Measurements from ENCODE around the gene ATP9B.
"Not testable (repeated sequence)": the region's sequence is repeated elsewhere in the genome, so short reads cannot be mapped to it uniquely, and the experiment has no call there.

The ATP9B gene

DNA sequence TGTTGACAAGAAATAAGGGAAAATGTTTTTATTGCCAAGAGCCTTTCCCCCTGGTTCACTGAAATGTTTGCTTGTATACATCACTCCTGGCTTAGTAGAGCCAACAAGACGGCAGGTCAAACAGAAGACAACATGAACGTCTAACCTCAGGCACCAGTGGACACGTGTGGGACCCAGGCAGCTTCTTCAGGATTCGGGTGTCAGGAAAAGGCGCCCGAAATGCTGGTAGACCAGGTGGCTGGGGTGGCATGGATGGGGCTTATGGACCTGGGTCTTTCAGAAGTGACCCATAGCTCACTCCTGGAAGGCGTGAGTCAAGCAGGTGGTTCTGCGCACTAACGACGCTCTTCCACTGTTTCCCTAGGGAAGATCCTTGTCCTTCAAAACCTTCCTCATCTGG, 303.3 kb downstream of the ATP9B start:
- no peak overlapping the region for H3K27ac ChIP-seq (ENCODE audit: low read depth, low read length)
- no peak overlapping the region for H3K4me3 ChIP-seq (ENCODE audit: low read depth, low read length)
- H3K4me1 ChIP-seq (ENCODE audit: control insufficient read depth, insufficient read depth, low read length, unreplicated experiment), result no peaks in the 10 kb centered on the region
- H2AFZ ChIP-seq (ENCODE audit: low read length, unreplicated experiment), result no peak overlapping the region
- H3K27me3 ChIP-seq (ENCODE audit: insufficient read depth, low read length), result no peaks in the 10 kb centered on the region
- no peaks in the 10 kb centered on the region for H3K36me3 ChIP-seq (ENCODE audit: insufficient read depth, low read length)
- H3K79me2 ChIP-seq (ENCODE audit: control insufficient read depth, insufficient read depth, low read length, unreplicated experiment), result no peaks in the 10 kb centered on the region

- H3K79me2 ChIP-seq (ENCODE audit: control insufficient read depth, insufficient read depth, low read length, unreplicated experiment), result no peaks in the 10 kb centered on the region
- H2AFZ ChIP-seq (ENCODE audit: low read length, unreplicated experiment), result no peak overlapping the region
- H3K27me3 ChIP-seq (ENCODE audit: insufficient read depth, low read length), result no peaks in the 10 kb centered on the region
- no peaks in the 10 kb centered on the region for H3K36me3 ChIP-seq (ENCODE audit: insufficient read depth, low read length)
- H3K4me1 ChIP-seq (ENCODE audit: control insufficient read depth, insufficient read depth, low read length, unreplicated experiment), result no peaks in the 10 kb centered on the region
- no peak overlapping the region for H3K27ac ChIP-seq (ENCODE audit: low read depth, low read length)
- no peak overlapping the region for H3K4me3 ChIP-seq (ENCODE audit: low read depth, low read length)
Measured at GRCh38 chr18:79372991-79373390, 303.8 kb downstream of the ATP9B start.

DNA sequence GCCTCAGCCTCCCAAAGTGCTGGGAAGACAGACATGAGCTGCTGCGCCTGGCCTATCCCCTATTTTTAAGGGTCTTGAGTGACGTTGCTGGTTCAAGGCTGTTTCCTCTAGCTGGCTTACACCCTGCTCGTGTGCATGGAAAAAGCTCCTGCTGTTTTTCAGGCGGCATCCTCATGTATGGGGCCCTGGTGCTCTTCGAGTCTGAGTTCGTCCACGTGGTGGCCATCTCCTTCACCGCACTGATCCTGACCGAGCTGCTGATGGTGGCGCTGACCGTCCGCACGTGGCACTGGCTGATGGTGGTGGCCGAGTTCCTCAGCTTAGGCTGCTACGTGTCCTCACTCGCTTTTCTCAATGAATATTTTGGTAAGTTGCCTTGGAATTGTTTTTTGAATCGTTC, 304.5 kb downstream of the ATP9B start:
- Histone ChIP-seq H3K36me3 (ENCODE audit: insufficient read depth, low read length) (no peaks in the 10 kb centered on the region), H3K79me2 (ENCODE audit: control insufficient read depth, insufficient read depth, low read length, unreplicated experiment) (no peaks in the 10 kb centered on the region), H2AFZ (ENCODE audit: low read length, unreplicated experiment) (no peak overlapping the region), H3K27me3 (ENCODE audit: insufficient read depth, low read length) (no peaks in the 10 kb centered on the region), H3K4me1 (ENCODE audit: control insufficient read depth, insufficient read depth, low read length, unreplicated experiment) (no peaks in the 10 kb centered on the region), H3K4me3 (ENCODE audit: low read depth, low read length) (no peak overlapping the region), H3K27ac (ENCODE audit: low read depth, low read length) (no peak overlapping the region)

DNA sequence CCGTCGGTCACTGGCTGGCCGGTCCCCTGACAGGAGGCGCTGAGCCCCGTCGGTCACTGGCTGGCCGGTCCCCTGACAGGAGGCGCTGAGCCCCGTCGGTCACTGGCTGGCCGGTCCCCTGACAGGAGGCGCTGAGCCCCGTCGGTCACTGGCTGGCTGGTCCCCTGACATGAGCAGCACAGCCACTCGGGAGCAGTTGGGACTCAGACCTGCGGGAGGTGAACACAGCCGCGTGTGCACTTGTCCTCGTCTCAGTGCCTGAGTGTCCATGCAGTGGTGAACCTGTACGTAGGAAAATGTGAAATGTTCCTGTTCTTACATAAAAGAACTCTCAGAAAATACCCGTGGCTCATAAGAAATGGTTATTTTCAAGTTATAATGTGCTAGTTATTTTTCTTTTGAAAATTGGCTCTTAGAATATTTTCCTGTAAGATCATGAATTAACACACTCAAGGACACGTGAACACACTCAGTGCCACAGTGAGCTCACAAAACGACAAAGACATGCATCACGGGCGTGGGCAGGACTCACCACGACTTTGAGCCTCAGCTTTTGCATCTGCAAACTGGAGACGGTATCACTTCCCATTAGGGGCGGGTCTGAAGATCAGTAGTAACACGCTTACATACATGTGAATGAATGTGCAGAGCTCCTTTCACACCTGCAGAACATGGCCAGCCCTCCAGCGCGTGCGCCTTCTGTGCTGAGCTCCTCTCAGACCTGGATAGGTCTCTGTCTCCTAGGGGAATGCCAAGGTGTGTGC, 305.4 kb downstream of the ATP9B start:
- H3K27me3 ChIP-seq (ENCODE audit: insufficient read depth, low read length), result no peaks in the 10 kb centered on the region
- no peak overlapping the region for H3K27ac ChIP-seq (ENCODE audit: low read depth, low read length)
- H3K36me3 ChIP-seq (ENCODE audit: insufficient read depth, low read length), result no peaks in the 10 kb centered on the region
- H3K4me1 ChIP-seq (ENCODE audit: control insufficient read depth, insufficient read depth, low read length, unreplicated experiment), result peaks cover 4% of the 10 kb centered on the region
- no peak overlapping the region for H2AFZ ChIP-seq (ENCODE audit: low read length, unreplicated experiment)
- H3K79me2 ChIP-seq (ENCODE audit: control insufficient read depth, insufficient read depth, low read length, unreplicated experiment), result no peaks in the 10 kb centered on the region
- no peak overlapping the region for H3K4me3 ChIP-seq (ENCODE audit: low read depth, low read length)

DNA sequence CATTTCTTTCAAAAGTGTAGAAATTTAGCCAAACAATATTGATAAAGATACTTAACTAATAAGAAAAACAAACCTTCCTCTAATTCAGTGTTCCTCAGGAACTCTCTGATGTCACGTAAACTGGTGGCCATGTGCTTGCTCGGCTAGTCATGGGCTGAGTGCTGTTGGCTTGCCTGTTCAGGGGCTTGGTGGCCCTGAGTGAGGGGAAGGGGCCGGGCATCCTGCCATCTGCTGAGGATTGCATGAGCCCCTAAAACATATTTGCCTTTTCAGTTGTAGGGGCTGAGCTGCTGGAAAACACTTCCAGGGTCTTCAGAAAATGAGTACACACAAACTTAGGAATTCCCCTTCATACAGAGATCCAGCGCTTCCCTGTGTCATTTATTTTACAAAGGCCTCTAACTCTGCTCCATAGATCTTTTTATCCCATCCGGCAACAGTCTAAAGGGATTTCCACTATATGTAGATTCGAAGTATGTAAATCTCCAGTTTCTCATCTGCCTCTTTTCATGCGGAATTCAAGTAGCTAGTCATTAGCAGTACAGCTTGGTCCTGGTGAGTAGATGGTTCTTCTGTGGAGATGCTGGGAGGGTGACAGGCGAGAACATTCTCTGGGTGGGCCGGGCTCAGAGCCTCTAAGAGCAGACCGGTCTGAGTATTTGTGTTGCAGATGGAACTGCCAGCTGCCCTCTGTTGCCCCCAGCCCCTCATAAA, 306.4 kb downstream of the ATP9B start:
- Histone ChIP-seq H3K27me3 (ENCODE audit: insufficient read depth, low read length) (no peaks in the 10 kb centered on the region), H3K27ac (ENCODE audit: low read depth, low read length) (no peak overlapping the region), H2AFZ (ENCODE audit: low read length, unreplicated experiment) (no peak overlapping the region), H3K79me2 (ENCODE audit: control insufficient read depth, insufficient read depth, low read length, unreplicated experiment) (no peaks in the 10 kb centered on the region), H3K36me3 (ENCODE audit: insufficient read depth, low read length) (no peaks in the 10 kb centered on the region), H3K4me1 (ENCODE audit: control insufficient read depth, insufficient read depth, low read length, unreplicated experiment) (peaks cover 4% of the 10 kb centered on the region), H3K4me3 (ENCODE audit: low read depth, low read length) (no peak overlapping the region)

DNA sequence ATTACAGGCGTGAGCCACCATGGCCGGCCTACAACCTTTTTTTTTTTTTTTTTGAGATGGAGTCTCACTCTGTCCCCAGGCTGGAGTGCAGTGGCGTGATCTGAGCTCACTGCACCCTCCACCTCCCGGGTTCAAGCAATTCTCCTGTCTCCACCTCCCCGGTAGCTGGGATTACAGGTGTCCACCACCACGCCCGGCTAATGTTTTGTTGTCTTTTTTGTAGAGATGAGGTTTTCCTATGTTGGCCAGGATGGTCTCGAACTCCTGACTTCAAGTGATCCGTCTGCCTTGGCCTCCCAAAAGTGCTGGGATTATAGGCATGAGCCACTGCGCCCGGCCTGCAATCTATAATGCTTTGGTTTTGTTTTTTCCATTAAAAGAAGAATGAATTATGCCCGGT, 307.5 kb downstream of the ATP9B start:
- not testable (repeated sequence) for H3K27ac ChIP-seq (ENCODE audit: low read depth, low read length); H3K36me3 ChIP-seq (ENCODE audit: insufficient read depth, low read length); H3K4me1 ChIP-seq (ENCODE audit: control insufficient read depth, insufficient read depth, low read length, unreplicated experiment)

GRCh38 chr18:79377187-79377891, 308.1 kb downstream of the ATP9B start:
- H3K4me3 ChIP-seq (ENCODE audit: low read depth, low read length), result no peak overlapping the region
- no peak overlapping the region for H2AFZ ChIP-seq (ENCODE audit: low read length, unreplicated experiment)
- peaks cover 4% of the 10 kb centered on the region for H3K4me1 ChIP-seq (ENCODE audit: control insufficient read depth, insufficient read depth, low read length, unreplicated experiment)
- no peaks in the 10 kb centered on the region for H3K27me3 ChIP-seq (ENCODE audit: insufficient read depth, low read length)
- no peaks in the 10 kb centered on the region for H3K79me2 ChIP-seq (ENCODE audit: control insufficient read depth, insufficient read depth, low read length, unreplicated experiment)
- no peaks in the 10 kb centered on the region for H3K36me3 ChIP-seq (ENCODE audit: insufficient read depth, low read length)
- no peak overlapping the region for H3K27ac ChIP-seq (ENCODE audit: low read depth, low read length)

More for the DNA sequence above, 307.5 kb downstream of the ATP9B start:
- not testable (repeated sequence) for H3K4me3 ChIP-seq (ENCODE audit: low read depth, low read length); H3K27me3 ChIP-seq (ENCODE audit: insufficient read depth, low read length); H3K79me2 ChIP-seq (ENCODE audit: control insufficient read depth, insufficient read depth, low read length, unreplicated experiment); H2AFZ ChIP-seq (ENCODE audit: low read length, unreplicated experiment)

DNA sequence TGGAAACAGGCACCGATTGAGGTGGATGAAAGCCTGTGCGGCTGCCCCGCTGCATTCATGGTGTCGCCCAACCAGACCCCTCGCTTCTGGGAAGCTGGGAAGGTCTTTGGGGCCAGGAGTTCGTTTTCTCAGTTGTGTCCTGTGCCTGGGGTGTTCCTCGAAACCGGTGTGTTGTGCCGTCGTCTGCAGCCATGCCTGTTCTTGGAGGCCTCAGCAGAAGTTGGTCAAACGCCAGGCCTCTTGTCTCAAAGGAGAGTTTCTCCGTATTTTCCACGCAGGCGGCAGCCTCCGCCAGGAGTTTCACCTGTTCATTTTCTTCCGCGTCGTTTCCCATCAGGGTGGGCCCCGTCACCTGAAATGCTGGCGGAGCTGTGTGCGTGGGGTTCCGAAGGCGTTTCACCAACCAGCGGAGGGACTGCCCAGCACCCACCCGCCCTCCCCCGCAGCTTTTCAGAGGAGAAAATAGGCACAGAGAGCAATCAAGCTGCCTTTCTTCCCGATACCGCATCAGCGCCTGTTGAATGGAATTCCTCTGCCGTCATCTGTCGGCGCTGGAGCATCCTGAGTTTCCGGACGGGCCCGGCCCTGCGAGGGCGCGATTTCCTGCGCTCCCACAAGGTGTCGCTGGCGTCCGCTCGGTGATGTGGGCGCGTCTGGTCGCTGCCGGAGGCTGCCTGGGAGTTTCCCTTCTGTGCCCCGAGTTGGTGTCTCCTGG, 309.5 kb downstream of the ATP9B start:
- no peak overlapping the region for H3K4me3 ChIP-seq (ENCODE audit: low read depth, low read length)
- H3K79me2 ChIP-seq (ENCODE audit: control insufficient read depth, insufficient read depth, low read length, unreplicated experiment), result no peaks in the 10 kb centered on the region
- peaks cover 4% of the 10 kb centered on the region for H3K4me1 ChIP-seq (ENCODE audit: control insufficient read depth, insufficient read depth, low read length, unreplicated experiment)
- no peak overlapping the region for H2AFZ ChIP-seq (ENCODE audit: low read length, unreplicated experiment)
- no peak overlapping the region for H3K27ac ChIP-seq (ENCODE audit: low read depth, low read length)
- H3K36me3 ChIP-seq (ENCODE audit: insufficient read depth, low read length), result no peaks in the 10 kb centered on the region
- H3K27me3 ChIP-seq (ENCODE audit: insufficient read depth, low read length), result no peaks in the 10 kb centered on the region

DNA sequence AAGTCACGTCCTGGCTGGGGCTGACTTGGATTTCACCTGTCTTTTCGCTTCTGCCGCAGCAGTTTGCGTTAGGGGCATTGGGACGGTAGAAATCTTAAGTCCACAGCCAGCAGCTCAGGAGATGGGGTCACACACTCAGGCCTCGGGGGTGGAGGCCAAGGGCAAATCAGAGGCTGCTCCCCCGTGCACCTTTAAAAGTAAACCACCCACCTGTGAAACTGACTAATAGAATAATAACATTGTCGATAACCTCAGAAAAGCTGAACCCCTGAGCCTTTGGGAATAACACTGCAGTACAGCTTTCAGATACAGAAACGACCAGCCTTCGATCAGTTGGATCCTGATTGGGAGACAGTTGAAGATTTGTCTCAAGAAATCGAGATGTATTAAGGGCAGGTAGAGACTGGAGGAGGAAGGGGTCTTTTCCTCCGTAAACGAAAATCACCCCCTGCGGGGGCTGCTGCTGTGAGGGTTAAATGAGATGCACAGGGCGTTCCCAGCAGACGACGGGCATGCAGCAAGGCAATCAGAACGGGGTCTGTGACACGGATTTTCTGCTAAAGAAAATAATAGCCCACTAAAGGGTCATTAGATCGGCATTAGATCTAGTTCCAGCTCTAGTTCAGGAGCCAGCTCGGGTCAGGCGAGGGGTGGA, 310.2 kb downstream of the ATP9B start:
- Histone ChIP-seq H3K79me2 (ENCODE audit: control insufficient read depth, insufficient read depth, low read length, unreplicated experiment) (no peaks in the 10 kb centered on the region), H3K36me3 (ENCODE audit: insufficient read depth, low read length) (no peaks in the 10 kb centered on the region), H3K4me1 (ENCODE audit: control insufficient read depth, insufficient read depth, low read length, unreplicated experiment) (peaks cover 4% of the 10 kb centered on the region), H3K4me3 (ENCODE audit: low read depth, low read length) (no peak overlapping the region), H3K27ac (ENCODE audit: low read depth, low read length) (no peak overlapping the region), H3K27me3 (ENCODE audit: insufficient read depth, low read length) (no peaks in the 10 kb centered on the region), H2AFZ (ENCODE audit: low read length, unreplicated experiment) (no peak overlapping the region)

All from ACC112 (cell line).